Naive thymus-derived CD8-positive, alpha-beta T cell (primary cell): Measurements from ENCODE around the gene IPO9. TPM values are rescaled to one million over a fixed set of nuclear protein-coding genes. Genes with fewer than 3 reads are reported as not detected.

Experiments
- ATAC-seq, 2 donors: fragments of 150-1000 bp; cut with Tn5 transposase in 1 of 2; sonication (Bioruptor Pico), chemical (Tn5 transposase) in 1 of 2; 1 replicate in 1 of 2; 2 replicates in 1 of 2; pipeline ENCODE4 v1.10.0; 2021; ENCODE audit warnings: mild to moderate bottlenecking in 2 of 2, moderate library complexity in 2 of 2
- POLR2A ChIA-PET: fragments of 350-600 bp; sonication (Branson Sonifier 250); formaldehyde crosslinking; loops from one replicate; lab custom pipeline; 2021; ENCODE audit warnings: antibody characterized with exemption; lab: Charles Lee
- DNase-seq, 10 donors: peaks; one replicate each; pipeline versions ENCODE4 v3.0.0 to v3.0.0-alpha.2; 2020 to 2022
- H3K27ac Mint-ChIP-seq, 10 donors: one replicate each; pipeline ENCODE4 v1.8.0; 2020 to 2022; ENCODE audit warnings: mild to moderate bottlenecking in 10 of 10, mixed read lengths in 10 of 10, moderate library complexity in 4 of 10, inconsistent platforms in 1 of 10
- H3K27me3 Mint-ChIP-seq, 5 donors: one replicate each; pipeline ENCODE4 v1.8.0; 2021 to 2022; ENCODE audit warnings: mixed read lengths in 5 of 5
- H3K36me3 Mint-ChIP-seq, 3 donors: one replicate each; pipeline ENCODE4 v1.8.0; 2020 to 2022; ENCODE audit warnings: mixed read lengths in 3 of 3, mild to moderate bottlenecking in 2 of 3, inconsistent platforms in 1 of 3
- H3K4me1 Mint-ChIP-seq, 4 donors: one replicate each; pipeline ENCODE4 v1.8.0; 2021 to 2022; ENCODE audit warnings: mixed read lengths in 4 of 4
- H3K4me3 Mint-ChIP-seq, 10 donors: one replicate each; pipeline ENCODE4 v1.8.0; 2020 to 2022; ENCODE audit warnings: mild to moderate bottlenecking in 10 of 10, mixed read lengths in 10 of 10, moderate library complexity in 6 of 10, inconsistent platforms in 1 of 10
- H3K9me3 Mint-ChIP-seq, 9 donors: one replicate each; pipeline ENCODE4 v1.8.0; 2020 to 2022; ENCODE audit warnings: mixed read lengths in 9 of 9, mild to moderate bottlenecking in 3 of 9, inconsistent platforms in 1 of 9, moderate library complexity in 1 of 9
- polyA plus RNA-seq, 3 donors: library from polyadenylated mRNA; unstranded; fragments of 300-500 nt; fragmentation: Illumina TruSeq; gene quantifications; one replicate each; pipeline ENCODE4 v1.2.3, GENCODE V29; 2021
- total RNA-seq, 8 experiments: library from RNA in 2 of 8; stranded (reverse) in 2 of 8; gene quantifications; one replicate each; pipeline ENCODE4 v1.2.3 and lab custom pipeline; 2021 to 2026

IPO9 gene
- total and polyA plus RNA-seq, 5 experiments from 2014 or later, result 14.4 to 40.8 (median 22.5) TPM

DNA sequence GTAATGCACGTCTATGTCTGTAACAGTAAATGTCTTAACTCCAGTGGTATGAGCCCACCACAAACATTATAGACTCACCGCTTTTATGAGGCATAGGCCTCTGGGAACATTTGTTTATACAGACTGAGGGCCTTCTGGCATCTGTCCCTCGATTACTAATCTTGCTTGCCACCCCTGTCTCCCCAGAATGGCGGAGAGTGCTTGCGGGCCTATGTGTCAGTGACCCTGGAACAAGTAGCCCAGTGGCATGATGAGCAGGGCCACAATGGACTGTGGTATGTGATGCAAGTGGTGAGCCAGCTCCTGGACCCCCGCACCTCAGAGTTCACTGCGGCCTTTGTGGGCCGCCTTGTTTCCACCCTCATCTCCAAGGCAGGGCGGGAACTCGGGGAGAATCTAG is 41.4 kb downstream of the IPO9 start:
- DNase-seq (no peak), ATAC-seq (no peak)
- H3K4me1 Mint-ChIP-seq, result peaks cover 0 to 3% (median 0%) of the 10 kb centered on the region in 4 donors
- no peak overlapping the region for H3K4me3 Mint-ChIP-seq
- H3K9me3 Mint-ChIP-seq, result no peaks in the 10 kb centered on the region
- no peaks in the 10 kb centered on the region for H3K27me3 Mint-ChIP-seq
- no peak overlapping the region for H3K27ac Mint-ChIP-seq
- peaks cover 0 to 90% (median 20%) of the 10 kb centered on the region in 3 donors for H3K36me3 Mint-ChIP-seq
- POLR2A ChIA-PET, result no interaction called here

DNA sequence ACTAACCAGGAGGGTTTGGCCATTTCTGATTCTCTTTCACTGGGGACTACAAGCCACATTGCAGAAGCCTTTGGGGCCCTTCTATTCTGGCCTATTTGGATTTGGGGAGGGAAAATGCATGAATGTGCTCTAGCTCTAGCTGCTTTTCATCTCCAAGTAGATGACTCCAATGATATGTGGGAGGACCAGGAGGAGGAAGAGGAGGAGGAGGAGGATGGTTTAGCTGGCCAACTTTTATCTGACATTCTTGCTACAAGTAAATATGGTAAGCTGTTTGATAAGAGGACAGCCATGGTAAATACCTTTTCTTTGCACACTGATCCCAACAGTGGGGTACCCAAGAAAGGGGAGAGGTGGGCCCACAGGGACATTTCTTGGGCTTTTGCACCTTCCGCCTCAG is 45.7 kb downstream of the IPO9 start:
- Mint-ChIP-seq H3K4me3 (no peak overlapping the region), H3K36me3 (peaks cover 0 to 69% (median 15%) of the 10 kb centered on the region in 3 donors), H3K27me3 (no peaks in the 10 kb centered on the region), H3K9me3 (no peaks in the 10 kb centered on the region), H3K4me1 (peaks cover 0 to 2% (median 0%) of the 10 kb centered on the region in 4 donors), H3K27ac (peak overlapping the region in 3 of 10 donors; percentile 50 to 77 (median 65))
- POLR2A ChIA-PET, result no interaction called here
- DNase-seq, result no peak
- no peak for ATAC-seq

DNA sequence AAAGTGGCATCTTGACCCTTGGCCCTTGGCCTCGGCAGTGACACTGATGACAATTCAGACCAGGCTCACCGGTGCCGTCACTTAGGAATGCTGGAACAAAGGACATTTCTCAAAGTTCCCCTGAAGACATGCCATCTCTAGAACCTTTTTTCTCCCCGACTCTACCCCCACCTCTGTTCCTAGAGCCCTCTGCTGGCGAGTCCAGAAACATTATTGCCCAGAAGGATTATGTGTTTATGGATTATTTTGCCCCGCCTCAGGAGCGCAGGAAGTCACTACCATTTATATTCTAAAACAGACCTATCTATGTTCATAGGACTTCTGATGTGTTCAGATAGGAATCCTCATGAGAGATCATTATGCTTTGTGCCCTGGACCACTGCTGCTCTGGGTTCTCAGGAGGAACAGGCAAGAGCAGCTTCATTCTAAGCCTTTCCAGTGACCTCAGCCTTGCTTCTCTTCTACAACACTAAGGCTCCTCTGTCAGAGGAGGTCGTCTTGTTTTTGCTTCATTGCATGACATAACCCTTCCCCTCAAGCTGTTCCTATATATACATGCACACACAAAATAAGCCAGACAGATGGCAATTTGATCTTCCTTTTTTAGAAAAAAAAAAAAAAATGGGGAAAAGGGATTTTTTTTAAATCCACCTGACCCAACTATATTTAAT is 47.3 kb downstream of the IPO9 start:
- POLR2A ChIA-PET, result interaction anchor here (0.7 kb wide), 1 partner anchor 127 kb away, joined by 3 read pairs; no protein-coding TSS in a partner anchor
- DNase-seq, result no peak
- Mint-ChIP-seq H3K4me1 (peaks cover 0 to 2% (median under 1%) of the 10 kb centered on the region in 4 donors), H3K27ac (peak overlapping the region in 3 of 10 donors; percentile 8 to 79 (median 53)), H3K9me3 (no peaks in the 10 kb centered on the region), H3K27me3 (no peaks in the 10 kb centered on the region), H3K4me3 (no peak overlapping the region), H3K36me3 (peaks cover 0 to 54% (median 15%) of the 10 kb centered on the region in 3 donors)
- no peak for ATAC-seq

DNA sequence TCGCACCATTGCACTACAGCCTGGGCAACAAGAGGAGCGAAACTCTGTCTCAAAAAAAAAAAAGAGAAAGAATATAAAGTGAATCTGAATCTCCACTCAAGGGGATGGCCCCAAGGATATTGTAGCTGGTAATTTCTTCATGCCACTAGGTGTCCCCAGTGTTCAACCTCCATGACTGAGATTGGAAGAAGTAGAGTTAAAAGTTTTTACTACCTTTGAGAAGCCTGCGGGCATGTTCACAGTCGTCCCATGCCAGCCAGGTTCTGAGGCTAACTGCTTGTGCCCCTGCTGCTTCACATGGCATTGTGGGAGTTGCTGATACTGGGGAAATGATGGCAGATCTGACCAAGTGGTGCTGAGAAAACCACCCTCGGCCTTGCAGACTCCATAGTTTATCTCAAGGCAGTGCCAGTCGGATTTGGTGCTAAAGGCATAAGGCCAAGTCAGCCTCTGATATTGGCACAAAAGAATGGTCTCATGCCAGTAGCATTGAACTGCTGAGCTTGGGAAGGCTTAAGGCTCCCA is 49.0 kb downstream of the IPO9 start:
- peak overlapping the region in 3 of 10 donors; percentile 36 to 57 (median 38) for H3K27ac Mint-ChIP-seq
- no peaks in the 10 kb centered on the region for H3K27me3 Mint-ChIP-seq
- DNase-seq (peak in 1 of 10 donors; percentile 19), ATAC-seq (peak; percentile 42 to 63)
- peaks cover 0 to 11% (median 1%) of the 10 kb centered on the region in 4 donors for H3K4me1 Mint-ChIP-seq
- no peaks in the 10 kb centered on the region for H3K9me3 Mint-ChIP-seq
- H3K36me3 Mint-ChIP-seq, result peaks cover 0 to 38% (median 9%) of the 10 kb centered on the region in 3 donors
- POLR2A ChIA-PET, result interaction anchor here (0.7 kb wide), 1 partner anchor 310 kb away, joined by 3 read pairs; no protein-coding TSS in a partner anchor
- no peak overlapping the region for H3K4me3 Mint-ChIP-seq

DNA sequence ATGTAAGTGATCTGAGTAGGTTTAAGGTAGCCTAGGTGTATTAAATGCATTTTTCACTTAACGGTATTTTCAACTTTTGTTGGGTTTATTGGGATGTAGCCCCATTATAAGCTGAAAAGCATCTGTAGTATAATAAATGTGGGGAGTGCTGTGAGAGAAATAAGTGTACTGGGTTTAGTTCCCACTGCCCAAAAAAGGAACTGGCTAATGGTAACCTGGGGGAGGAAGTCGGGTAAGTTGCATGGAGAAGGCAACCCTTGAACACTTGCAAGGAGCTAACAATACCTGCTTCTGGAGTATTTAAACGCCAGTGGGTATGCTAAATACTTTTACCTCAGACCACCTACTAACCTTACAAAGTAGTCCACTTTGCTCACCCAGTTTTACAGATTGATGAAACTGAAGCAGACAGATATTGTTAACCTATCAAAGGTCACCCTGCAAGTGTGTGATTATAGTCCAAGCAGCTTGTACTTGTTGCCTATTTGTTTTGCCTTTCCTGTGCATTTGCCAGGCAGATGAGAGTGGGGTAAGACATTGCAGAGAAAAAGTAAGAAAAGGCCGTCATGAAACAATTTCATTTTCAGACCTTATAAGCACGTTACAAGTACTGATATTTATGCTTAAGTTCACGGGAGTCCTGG is 52.1 kb downstream of the IPO9 start:
- POLR2A ChIA-PET, result no interaction called here
- no peak for DNase-seq
- ATAC-seq, result no peak
- H3K9me3 Mint-ChIP-seq, result no peaks in the 10 kb centered on the region
- H3K36me3 Mint-ChIP-seq, result peaks cover 0 to 10% (median 1%) of the 10 kb centered on the region in 3 donors
- H3K27me3 Mint-ChIP-seq, result no peaks in the 10 kb centered on the region
- H3K4me3 Mint-ChIP-seq, result no peak overlapping the region
- peaks cover 0 to 21% (median 1%) of the 10 kb centered on the region in 4 donors for H3K4me1 Mint-ChIP-seq
- no peak overlapping the region for H3K27ac Mint-ChIP-seq

DNA sequence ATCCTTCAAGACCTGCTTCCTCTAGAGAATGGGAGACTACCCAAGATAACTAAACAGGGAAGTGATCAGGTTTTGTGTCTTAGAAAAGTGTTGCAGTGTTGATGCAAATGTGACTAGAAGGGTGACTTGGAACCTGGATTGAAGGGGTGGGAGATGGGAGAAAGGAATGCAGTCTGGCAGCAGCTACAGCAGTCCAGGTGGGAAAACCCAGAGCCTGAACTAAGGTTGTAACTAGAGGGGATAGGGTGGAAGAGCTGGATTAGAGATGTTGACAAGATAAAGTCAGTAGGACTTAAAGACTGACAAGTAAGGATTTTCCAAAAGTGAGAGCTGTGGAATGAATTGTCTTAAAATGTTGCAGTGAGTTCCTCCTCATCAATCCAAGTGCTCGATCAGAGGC is 52.7 kb downstream of the IPO9 start:
- Mint-ChIP-seq H3K36me3 (peaks cover 0 to 4% (median 0%) of the 10 kb centered on the region in 3 donors), H3K9me3 (no peaks in the 10 kb centered on the region), H3K4me1 (peaks cover 0 to 21% (median under 1%) of the 10 kb centered on the region in 4 donors), H3K27ac (no peak overlapping the region), H3K27me3 (no peaks in the 10 kb centered on the region), H3K4me3 (no peak overlapping the region)
- POLR2A ChIA-PET, result no interaction called here
- DNase-seq (no peak), ATAC-seq (no peak)

DNA sequence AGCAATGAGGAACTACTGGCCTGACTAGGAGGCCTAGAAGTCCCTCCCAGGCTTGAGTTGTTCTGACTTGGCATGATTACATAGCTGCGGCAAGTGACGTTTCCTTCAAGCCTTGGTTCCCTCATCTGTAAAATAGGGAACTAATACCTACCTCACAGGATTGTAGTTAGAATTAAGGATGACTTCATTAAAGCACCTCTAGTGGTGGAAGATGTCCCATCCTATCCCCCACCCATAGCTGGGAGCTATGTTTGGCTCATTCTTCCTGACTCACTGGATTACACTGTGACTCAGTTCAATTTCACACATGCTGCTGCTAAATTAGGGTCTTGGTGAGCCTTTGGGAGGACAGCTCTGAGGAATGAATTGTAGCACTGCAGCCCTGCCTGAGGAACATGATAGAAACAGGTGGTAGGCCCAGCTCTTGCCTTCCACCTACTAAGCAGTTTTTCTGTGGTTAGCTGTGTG is 53.7 kb downstream of the IPO9 start:
- ATAC-seq (no peak), DNase-seq (no peak)
- peaks cover 0 to 22% (median 5%) of the 10 kb centered on the region in 4 donors for H3K4me1 Mint-ChIP-seq
- H3K27ac Mint-ChIP-seq, result peak overlapping the region in 2 of 10 donors; percentile 2 to 66
- no peak overlapping the region for H3K4me3 Mint-ChIP-seq
- H3K36me3 Mint-ChIP-seq, result peaks cover 0 to under 1% (median 0%) of the 10 kb centered on the region in 3 donors
- H3K9me3 Mint-ChIP-seq, result no peaks in the 10 kb centered on the region
- peaks cover 0 to 8% (median 0%) of the 10 kb centered on the region in 5 donors for H3K27me3 Mint-ChIP-seq
- POLR2A ChIA-PET, result interaction anchor here (0.5 to 1.0 kb wide), 3 partner anchors 72 to 992 kb away, joined by 3 to 8 read pairs (median 3); partner anchors contain the start of gene TIMM17A

DNA sequence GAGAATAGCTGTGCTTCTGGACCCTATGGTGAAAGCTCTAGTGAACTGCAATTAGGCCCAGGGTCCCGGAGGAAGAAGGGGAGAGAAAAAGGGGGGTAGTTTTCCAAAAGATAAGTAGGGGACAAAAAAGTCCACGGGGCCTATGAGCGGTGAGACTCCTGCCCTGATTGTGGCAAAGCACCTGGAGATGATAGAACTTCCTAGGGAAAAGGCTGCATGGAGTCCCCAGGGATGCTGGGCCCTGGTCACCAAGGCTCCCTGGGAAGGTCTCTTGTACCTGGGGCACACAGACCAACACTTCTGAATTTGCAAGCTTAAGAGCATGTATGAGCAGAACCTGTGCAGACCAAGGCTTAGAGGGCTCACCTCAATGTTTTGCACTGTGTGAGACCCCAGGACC is 54.3 kb downstream of the IPO9 start:
- peak overlapping the region in 1 of 10 donors; percentile 2 for H3K27ac Mint-ChIP-seq
- no peaks in the 10 kb centered on the region for H3K9me3 Mint-ChIP-seq
- POLR2A ChIA-PET, result interaction anchor here (0.5 to 1.0 kb wide), 3 partner anchors 72 to 991 kb away, joined by 3 to 8 read pairs (median 3); partner anchors contain the start of gene TIMM17A

DNA sequence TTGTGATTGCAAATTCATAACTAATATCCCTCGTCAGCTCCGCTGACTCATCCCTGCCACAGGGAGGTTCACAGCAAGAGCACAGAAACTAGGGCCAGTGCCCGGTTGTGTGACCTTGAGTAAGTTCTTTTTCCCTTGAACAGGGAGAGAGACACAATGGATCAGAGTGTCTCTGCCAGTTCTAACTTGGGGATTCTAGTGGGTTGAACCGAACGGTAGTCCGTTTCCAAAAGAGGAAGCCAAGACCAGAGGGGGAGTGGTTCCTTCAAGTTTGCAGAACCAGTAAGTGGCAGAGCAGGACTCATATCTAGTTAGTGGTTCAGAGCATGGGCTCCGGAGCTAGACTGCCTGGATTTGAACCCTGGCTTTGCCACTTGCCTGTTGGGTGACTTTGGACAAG is 54.8 kb downstream of the IPO9 start:
- peaks cover 0 to 11% (median 0%) of the 10 kb centered on the region in 5 donors for H3K27me3 Mint-ChIP-seq
- DNase-seq (no peak), ATAC-seq (no peak)
- H3K4me3 Mint-ChIP-seq, result no peak overlapping the region
- H3K4me1 Mint-ChIP-seq, result peaks cover 0 to 26% (median 5%) of the 10 kb centered on the region in 4 donors
- no peaks in the 10 kb centered on the region for H3K9me3 Mint-ChIP-seq
- H3K27ac Mint-ChIP-seq, result peak overlapping the region in 1 of 10 donors; percentile 49
- POLR2A ChIA-PET, result no interaction called here
- no peaks in the 10 kb centered on the region for H3K36me3 Mint-ChIP-seq

More for the DNA sequence above, 54.3 kb downstream of the IPO9 start:
- DNase-seq (no peak), ATAC-seq (no peak)
- Mint-ChIP-seq H3K36me3 (no peaks in the 10 kb centered on the region), H3K4me1 (peaks cover 0 to 25% (median 5%) of the 10 kb centered on the region in 4 donors), H3K27me3 (peaks cover 0 to 11% (median 0%) of the 10 kb centered on the region in 5 donors), H3K4me3 (no peak overlapping the region)

DNA sequence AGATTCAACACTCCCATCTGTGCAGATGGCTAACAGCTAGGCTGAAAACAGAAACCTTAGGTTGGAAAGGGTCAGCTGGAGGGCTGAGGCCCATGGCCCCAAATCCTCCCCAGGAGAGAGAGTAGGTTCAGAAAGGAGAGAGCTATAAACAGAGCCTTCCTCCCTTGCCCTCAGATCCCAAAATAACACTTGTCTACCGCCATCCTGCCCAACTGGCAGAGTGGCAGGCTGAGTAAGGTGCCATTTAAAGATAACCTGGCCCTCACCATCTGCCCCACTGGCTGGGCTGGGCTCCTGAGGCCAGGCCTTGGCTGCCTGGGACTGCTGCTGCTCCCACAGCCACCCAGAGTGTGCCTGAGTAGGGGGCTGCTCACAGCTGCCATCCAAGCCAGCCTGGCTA is 55.5 kb downstream of the IPO9 start:
- Mint-ChIP-seq H3K27ac (peak overlapping the region in 2 of 10 donors; percentile 56), H3K9me3 (no peaks in the 10 kb centered on the region), H3K4me1 (peaks cover 1 to 28% (median 6%) of the 10 kb centered on the region in 4 donors), H3K36me3 (no peaks in the 10 kb centered on the region), H3K27me3 (peaks cover 0 to 11% (median under 1%) of the 10 kb centered on the region in 5 donors), H3K4me3 (no peak overlapping the region)
- ATAC-seq (no peak), DNase-seq (no peak)
- POLR2A ChIA-PET, result no interaction called here

DNA sequence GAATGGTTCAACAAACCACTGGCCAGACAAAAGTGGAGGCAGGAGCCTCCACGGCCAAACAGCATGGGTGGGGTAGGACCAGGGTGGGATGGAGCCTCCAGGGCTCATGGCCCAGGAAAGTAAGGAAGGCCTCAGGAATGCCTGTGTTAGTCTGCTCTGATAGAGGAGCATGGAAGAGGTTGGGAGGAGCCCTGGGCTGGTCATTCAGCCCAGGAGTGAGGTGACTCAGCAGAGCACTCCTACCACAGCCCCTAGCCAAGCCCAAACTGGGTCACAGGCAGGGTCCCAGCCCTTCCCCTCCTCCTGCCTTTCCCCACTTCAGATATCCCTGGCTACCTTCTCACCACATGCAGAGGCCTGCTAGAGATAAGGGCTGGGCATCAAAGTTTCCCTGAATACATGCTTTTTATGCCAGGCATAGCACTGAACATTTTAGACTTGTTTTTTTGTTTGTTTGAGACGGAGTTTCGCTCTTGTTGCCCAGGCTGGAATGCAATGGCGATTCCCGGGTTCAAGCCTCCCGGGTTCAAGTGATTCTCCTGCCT is 56.6 kb downstream of the IPO9 start:
- POLR2A ChIA-PET, result no interaction called here
- no peaks in the 10 kb centered on the region for H3K9me3 Mint-ChIP-seq
- no peak overlapping the region for H3K27ac Mint-ChIP-seq
- H3K36me3 Mint-ChIP-seq, result no peaks in the 10 kb centered on the region
- DNase-seq (no peak), ATAC-seq (no peak)
- peaks cover 4 to 20% (median 7%) of the 10 kb centered on the region in 5 donors for H3K27me3 Mint-ChIP-seq
- no peak overlapping the region for H3K4me3 Mint-ChIP-seq
- H3K4me1 Mint-ChIP-seq, result peaks cover 7 to 32% (median 9%) of the 10 kb centered on the region in 4 donors
